Thyroid gland (tissue), 4 donors: Measurements from ENCODE around the gene ANGPTL8. TPM values are rescaled to one million over a fixed set of nuclear protein-coding genes. Genes with fewer than 3 reads are reported as not detected.

ENCODE experiments used
- DNase-seq, 2 donors: peaks; one replicate each; pipeline ENCODE4 v3.0.0-alpha.2; 2019
- H3K27ac ChIP-seq, 3 donors: fragments of 200-600 bp; sonication (generic); 1 replicate in 2 of 3; 2 replicates in 1 of 3; pipeline ENCODE4 v1.5.1; 2016 to 2019; ENCODE audit warnings: mild to moderate bottlenecking in 1 of 3, moderate library complexity in 1 of 3
- H3K27me3 ChIP-seq: fragments of 200-600 bp; sonication (generic); one replicate; pipeline ENCODE4 v1.5.1; 2019
- H3K36me3 ChIP-seq, 2 donors: fragments of 200-600 bp; sonication (generic); one replicate each; pipeline ENCODE4 v1.5.1; 2016 to 2019
- H3K4me1 ChIP-seq, 2 donors: fragments of 200-600 bp; sonication (generic); one replicate each; pipeline ENCODE4 v1.5.1; 2017 to 2019
- H3K4me3 ChIP-seq, 3 donors: fragments of 200-600 bp; sonication (generic); replicated peaks in 1 of 3; 1 replicate in 2 of 3; 2 replicates in 1 of 3; pipeline ENCODE4 v1.5.1; 2016; ENCODE audit warnings: mild to moderate bottlenecking in 1 of 3
- H3K9me3 ChIP-seq: fragments of 200-600 bp; sonication (generic); one replicate; pipeline ENCODE4 v1.5.1; 2017
- CTCF ChIP-seq, 6 experiments: fragments of 200-600 bp in 3 of 6; fragments of 450-650 bp in 3 of 6; sonication (generic) in 3 of 6; IDR thresholded peaks; one replicate each; pipeline ENCODE4 v1.5.1; 2016 to 2019; ENCODE audit warnings: antibody characterized with exemption in 6 of 6, mild to moderate bottlenecking in 2 of 6, inconsistent platforms in 1 of 6, moderate library complexity in 1 of 6
- POLR2A ChIP-seq, 2 donors: fragments of 450-650 bp; IDR thresholded peaks; one replicate each; pipeline ENCODE4 v1.6.1; 2017; ENCODE audit warnings: antibody characterized with exemption in 2 of 2, mild to moderate bottlenecking in 2 of 2, moderate library complexity in 1 of 2
- WGBS, 2 donors: methylation state at CpG; one replicate each; pipeline ENCODE4 v1.1.5; 2017; 5-methylcytosine and 5-hydroxymethylcytosine counted together
- intact Hi-C: fragments of 100-400 bp; cut with DNase I; formaldehyde crosslinking; loops from one replicate; pipeline ENCODE4 v1.15.1; 2023
- total RNA-seq, 4 donors: library from RNA; depleted of rRNA; stranded (reverse); fragments of >200 nt; gene quantifications; one replicate each; pipeline ENCODE4 v1.2.3, GENCODE V29; 2016

ANGPTL8 gene
- total RNA-seq, 4 donors from 2014 or later: 3.4 TPM; not detected in 3

DNA sequence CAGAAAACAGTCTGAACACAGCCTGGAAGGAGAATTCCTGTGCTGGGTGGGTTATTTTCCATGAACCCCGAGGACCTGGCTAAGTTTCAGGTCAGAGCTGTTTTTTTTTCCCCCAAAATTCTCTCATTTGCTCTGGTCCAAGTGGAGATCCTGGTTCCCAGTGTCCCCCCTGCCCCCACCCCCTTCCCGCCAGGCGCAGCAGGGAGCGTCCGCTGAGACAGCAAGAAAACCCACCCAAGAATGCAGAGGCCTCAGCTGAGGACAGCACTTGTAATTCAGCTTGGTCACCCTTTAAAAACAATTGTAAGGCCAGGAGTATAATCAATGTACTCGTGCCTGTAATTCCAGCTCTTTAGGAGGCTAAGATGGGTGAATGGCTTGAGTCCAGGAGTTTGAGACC, 45.1 kb downstream of the ANGPTL8 start:
- Histone ChIP-seq H3K36me3 (no peaks in the 10 kb centered on the region), H3K9me3 (no peaks in the 10 kb centered on the region), H3K4me3 (no peak overlapping the region), H3K27ac (peak overlapping the region; percentile 73 to 91 (median 77)), H3K4me1 (peaks cover 24 to 25% of the 10 kb centered on the region in 2 donors), H3K27me3 (no peaks in the 10 kb centered on the region)
- no peak for TF ChIP-seq POLR2A (IDR thresholded peaks at IDR 0.05)
- TF ChIP-seq CTCF (IDR thresholded peaks at IDR 0.05): no peak
- 26 to 32% methylated on average over 6 of the region's 6 CpGs for WGBS, 2 donors
- DNase-seq: peak; percentile 63 to 65
- intact Hi-C loops: no loop called here

DNA sequence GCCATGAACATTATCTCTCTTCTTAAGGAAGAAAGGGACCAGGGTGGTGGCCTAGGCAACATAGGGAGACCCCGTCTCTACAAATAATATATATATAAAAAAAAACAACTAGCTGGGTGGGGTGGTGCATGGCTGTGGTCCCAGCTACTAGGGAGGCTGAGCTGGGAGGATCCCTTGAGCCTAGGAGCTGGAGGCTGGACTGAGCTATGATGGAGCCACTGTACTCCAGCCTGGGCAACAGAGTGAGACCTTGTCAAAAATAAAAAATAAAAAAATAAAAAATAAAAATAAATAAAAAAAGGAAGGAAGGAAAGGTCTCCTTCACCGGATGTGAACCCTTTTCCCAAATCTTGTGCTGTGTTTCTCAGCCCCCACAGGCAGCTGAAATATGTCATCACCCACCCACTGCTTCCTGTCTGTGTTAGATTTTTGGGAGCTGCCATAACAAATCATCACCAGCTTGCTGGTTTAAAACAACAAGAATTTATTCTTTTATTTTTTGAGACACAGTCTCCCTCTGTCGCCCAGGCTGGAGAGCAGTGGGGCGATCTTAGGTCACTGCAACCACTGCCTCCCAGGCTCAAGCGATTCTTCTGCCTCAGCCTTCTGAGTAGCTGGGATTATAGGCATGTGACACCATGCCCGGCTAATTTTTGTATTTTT, 47.0 kb downstream of the ANGPTL8 start:
- DNase-seq: peak in 1 of 2 donors; percentile 37
- Histone ChIP-seq H3K4me3 (no peak overlapping the region), H3K4me1 (peaks cover 24 to 25% of the 10 kb centered on the region in 2 donors), H3K9me3 (no peaks in the 10 kb centered on the region), H3K36me3 (no peaks in the 10 kb centered on the region), H3K27me3 (no peaks in the 10 kb centered on the region), H3K27ac (peak overlapping the region in 1 of 3 donors; percentile 73)
- intact Hi-C loops: no loop called here
- TF ChIP-seq CTCF (IDR thresholded peaks at IDR 0.05): peak in 4 of 6 experiments; percentile 12 to 34 (median 20)
- no peak for TF ChIP-seq POLR2A (IDR thresholded peaks at IDR 0.05)
- 56 to 61% methylated on average over 6 of the region's 6 CpGs for WGBS, 2 donors

- Histone ChIP-seq H3K27ac (no peak overlapping the region), H3K9me3 (no peaks in the 10 kb centered on the region), H3K4me3 (no peak overlapping the region), H3K4me1 (peaks cover 18% of the 10 kb centered on the region in 2 donors), H3K27me3 (no peaks in the 10 kb centered on the region), H3K36me3 (no peaks in the 10 kb centered on the region)
- DNase-seq: no peak
- WGBS, 2 donors: 91 to 93% methylated on average over 7 of the region's 7 CpGs
- TF ChIP-seq POLR2A (IDR thresholded peaks at IDR 0.05): no peak
- TF ChIP-seq CTCF (IDR thresholded peaks at IDR 0.05): peak in 4 of 6 experiments; percentile 13 to 42 (median 14)
- intact Hi-C loops: no loop called here
These were observed 48.9 kb downstream of the ANGPTL8 start for GRCh38 chr19:11288349-11288748.

GRCh38 chr19:11290256-11290655, 50.8 kb downstream of the ANGPTL8 start:
- DNase-seq: no peak
- Histone ChIP-seq H3K4me1 (peaks cover under 1 to 4% of the 10 kb centered on the region in 2 donors), H3K27ac (no peak overlapping the region), H3K4me3 (no peak overlapping the region), H3K36me3 (no peaks in the 10 kb centered on the region), H3K9me3 (no peaks in the 10 kb centered on the region), H3K27me3 (no peaks in the 10 kb centered on the region)
- intact Hi-C loops: loop anchor here (5.0 to 10.0 kb wide), 2 partner anchors 55 to 297 kb away; partner anchors contain the start of genes CCDC159 and TMEM205
- WGBS, 2 donors: 82 to 96% methylated on average over 4 of the region's 4 CpGs
- no peak for TF ChIP-seq CTCF (IDR thresholded peaks at IDR 0.05)
- TF ChIP-seq POLR2A (IDR thresholded peaks at IDR 0.05): no peak

- DNase-seq: no peak
- peaks cover 0 to 7% of the 10 kb centered on the region in 2 donors for H3K4me1 ChIP-seq
- no peak overlapping the region for H3K27ac ChIP-seq
- no peaks in the 10 kb centered on the region for H3K27me3 ChIP-seq
- no peaks in the 10 kb centered on the region for H3K36me3 ChIP-seq
- intact Hi-C loops: loop anchor here (5.0 to 10.0 kb wide), 2 partner anchors 53 to 296 kb away; partner anchors contain the start of genes CCDC159 and TMEM205
- H3K4me3 ChIP-seq: no peak overlapping the region
- 92 to 95% methylated on average over 7 of the region's 7 CpGs for WGBS, 2 donors
- no peaks in the 10 kb centered on the region for H3K9me3 ChIP-seq
- TF ChIP-seq POLR2A (IDR thresholded peaks at IDR 0.05): no peak
- no peak for TF ChIP-seq CTCF (IDR thresholded peaks at IDR 0.05)
These were observed 52.0 kb downstream of the ANGPTL8 start for GRCh38 chr19:11291415-11291814.
